ENCODE data around the gene CLHC1. TPM values are rescaled to one million over a fixed set of nuclear protein-coding genes. Genes with fewer than 3 reads are reported as not detected.
"Not testable (repeated sequence)": the region's sequence is repeated elsewhere in the genome, so short reads cannot be mapped to it uniquely, and the experiment has no call there.

Gene CLHC1
- polyA plus RNA-seq, 4 donors, result 3.2 to 16.2 (median 3.5) TPM

- H3K36me3 ChIP-seq (ENCODE audit: control insufficient read depth in 3 of 3, insufficient read depth in 2 of 3, low read depth in 1 of 3, low read length in 3 of 3), result peaks cover 0 to 21% (median 0%) of the 10 kb centered on the region in 3 donors
- DNase-seq (no peak), FAIRE-seq (no peak)
- 89 to 100% (median 100%) methylated on average over 1 of the region's 1 CpG for WGBS, 3 donors
- no peaks in the 10 kb centered on the region for H3K27me3 ChIP-seq (ENCODE audit: control insufficient read depth in 3 of 3, insufficient read depth in 3 of 3, low read length in 3 of 3)
- H3K4me3 ChIP-seq (ENCODE audit: low read depth in 1 of 3, low read length in 3 of 3), result no peak overlapping the region
- no peak overlapping the region for H3K27ac ChIP-seq (ENCODE audit: low read depth in 1 of 3, low read length in 2 of 3)
- H3K9me3 ChIP-seq (ENCODE audit: control insufficient read depth in 2 of 2, insufficient read depth in 1 of 2, low read depth in 1 of 2, low read length in 1 of 2), result peaks cover 0 to 14% of the 10 kb centered on the region in 2 donors
- H3K4me1 ChIP-seq (ENCODE audit: control insufficient read depth in 3 of 3, insufficient read depth in 2 of 3, low read depth in 1 of 3, low read length in 2 of 3), result no peaks in the 10 kb centered on the region
Measured at GRCh38 chr2:55200416-55200815, 31.7 kb downstream of the CLHC1 start.

GRCh38 chr2:55196526-55196925 is 35.6 kb downstream of the CLHC1 start:
- peaks cover 0 to 12% of the 10 kb centered on the region in 2 donors for H3K9me3 ChIP-seq (ENCODE audit: control insufficient read depth in 2 of 2, insufficient read depth in 1 of 2, low read depth in 1 of 2, low read length in 1 of 2)
- FAIRE-seq (no peak), DNase-seq (no peak)
- no peak overlapping the region for H3K27ac ChIP-seq (ENCODE audit: low read depth in 1 of 3, low read length in 2 of 3)
- no peak overlapping the region for H3K4me3 ChIP-seq (ENCODE audit: low read depth in 1 of 3, low read length in 3 of 3)
- WGBS, 3 donors, result 94 to 98% (median 97%) methylated on average over 2 of the region's 2 CpGs
- H3K27me3 ChIP-seq (ENCODE audit: control insufficient read depth in 3 of 3, insufficient read depth in 3 of 3, low read length in 3 of 3), result no peaks in the 10 kb centered on the region
- no peaks in the 10 kb centered on the region for H3K4me1 ChIP-seq (ENCODE audit: control insufficient read depth in 3 of 3, insufficient read depth in 2 of 3, low read depth in 1 of 3, low read length in 2 of 3)
- H3K36me3 ChIP-seq (ENCODE audit: control insufficient read depth in 3 of 3, insufficient read depth in 2 of 3, low read depth in 1 of 3, low read length in 3 of 3), result peaks cover 0 to 19% (median 0%) of the 10 kb centered on the region in 3 donors

GRCh38 chr2:55191888-55192287 is 40.2 kb downstream of the CLHC1 start:
- not testable (repeated sequence) for DNase-seq; H3K4me3 ChIP-seq (ENCODE audit: low read depth in 1 of 3, low read length in 3 of 3); H3K27ac ChIP-seq (ENCODE audit: low read depth in 1 of 3, low read length in 2 of 3); H3K9me3 ChIP-seq (ENCODE audit: control insufficient read depth in 2 of 2, insufficient read depth in 1 of 2, low read depth in 1 of 2, low read length in 1 of 2); H3K27me3 ChIP-seq (ENCODE audit: control insufficient read depth in 3 of 3, insufficient read depth in 3 of 3, low read length in 3 of 3); H3K4me1 ChIP-seq (ENCODE audit: control insufficient read depth in 3 of 3, insufficient read depth in 2 of 3, low read depth in 1 of 3, low read length in 2 of 3); FAIRE-seq
- WGBS, 3 donors, result 96 to 99% (median 97%) methylated on average over 2 of the region's 2 CpGs
- peaks cover 0 to 12% (median 0%) of the 10 kb centered on the region in 3 donors for H3K36me3 ChIP-seq (ENCODE audit: control insufficient read depth in 3 of 3, insufficient read depth in 2 of 3, low read depth in 1 of 3, low read length in 3 of 3)

- not testable (repeated sequence) for FAIRE-seq; H3K36me3 ChIP-seq (ENCODE audit: control insufficient read depth in 3 of 3, insufficient read depth in 2 of 3, low read depth in 1 of 3, low read length in 3 of 3)
- WGBS, 3 donors, result 88 to 98% (median 90%) methylated on average over 8 of the region's 8 CpGs
Measured at GRCh38 chr2:55186837-55187236, 45.3 kb downstream of the CLHC1 start.

GRCh38 chr2:55180374-55180773 is 51.7 kb downstream of the CLHC1 start:
- Histone ChIP-seq H3K4me3 (ENCODE audit: low read depth in 1 of 3, low read length in 3 of 3) (no peak overlapping the region), H3K9me3 (ENCODE audit: control insufficient read depth in 2 of 2, insufficient read depth in 1 of 2, low read depth in 1 of 2, low read length in 1 of 2) (peaks cover 0 to 3% of the 10 kb centered on the region in 2 donors), H3K27me3 (ENCODE audit: control insufficient read depth in 3 of 3, insufficient read depth in 3 of 3, low read length in 3 of 3) (no peaks in the 10 kb centered on the region), H3K4me1 (ENCODE audit: control insufficient read depth in 3 of 3, insufficient read depth in 2 of 3, low read depth in 1 of 3, low read length in 2 of 3) (no peaks in the 10 kb centered on the region), H3K36me3 (ENCODE audit: control insufficient read depth in 3 of 3, insufficient read depth in 2 of 3, low read depth in 1 of 3, low read length in 3 of 3) (peaks cover 0 to 8% (median 0%) of the 10 kb centered on the region in 3 donors), H3K27ac (ENCODE audit: low read depth in 1 of 3, low read length in 2 of 3) (no peak overlapping the region)
- 28 to 56% (median 39%) methylated on average over 2 of the region's 2 CpGs for WGBS, 3 donors
- FAIRE-seq (no peak), DNase-seq (no peak)

More at GRCh38 chr2:55186837-55187236, 45.3 kb downstream of the CLHC1 start:
- H3K27ac ChIP-seq (ENCODE audit: low read depth in 1 of 3, low read length in 2 of 3); H3K4me3 ChIP-seq (ENCODE audit: low read depth in 1 of 3, low read length in 3 of 3); H3K27me3 ChIP-seq (ENCODE audit: control insufficient read depth in 3 of 3, insufficient read depth in 3 of 3, low read length in 3 of 3); H3K9me3 ChIP-seq (ENCODE audit: control insufficient read depth in 2 of 2, insufficient read depth in 1 of 2, low read depth in 1 of 2, low read length in 1 of 2); DNase-seq; H3K4me1 ChIP-seq (ENCODE audit: control insufficient read depth in 3 of 3, insufficient read depth in 2 of 3, low read depth in 1 of 3, low read length in 2 of 3): not testable (repeated sequence)

- no peak for FAIRE-seq
- Histone ChIP-seq H3K36me3 (ENCODE audit: control insufficient read depth in 3 of 3, insufficient read depth in 2 of 3, low read depth in 1 of 3, low read length in 3 of 3) (peaks cover 0 to 5% (median 0%) of the 10 kb centered on the region in 3 donors), H3K4me1 (ENCODE audit: control insufficient read depth in 3 of 3, insufficient read depth in 2 of 3, low read depth in 1 of 3, low read length in 2 of 3) (no peaks in the 10 kb centered on the region), H3K27me3 (ENCODE audit: control insufficient read depth in 3 of 3, insufficient read depth in 3 of 3, low read length in 3 of 3) (no peaks in the 10 kb centered on the region), H3K27ac (ENCODE audit: low read depth in 1 of 3, low read length in 2 of 3) (no peak overlapping the region), H3K4me3 (ENCODE audit: low read depth in 1 of 3, low read length in 3 of 3) (no peak overlapping the region), H3K9me3 (ENCODE audit: control insufficient read depth in 2 of 2, insufficient read depth in 1 of 2, low read depth in 1 of 2, low read length in 1 of 2) (no peaks in the 10 kb centered on the region)
- no peak for DNase-seq
- WGBS, 3 donors, result 8 to 16% (median 11%) methylated on average over 1 of the region's 1 CpG
Measured at GRCh38 chr2:55176094-55176415, 56.0 kb downstream of the CLHC1 start.

- H3K4me1 ChIP-seq (ENCODE audit: control insufficient read depth in 3 of 3, insufficient read depth in 2 of 3, low read depth in 1 of 3, low read length in 2 of 3), result no peaks in the 10 kb centered on the region
- 26 to 32% (median 28%) methylated on average over 5 of the region's 5 CpGs for WGBS, 3 donors
- H3K4me3 ChIP-seq (ENCODE audit: low read depth in 1 of 3, low read length in 3 of 3), result no peak overlapping the region
- peaks cover 0 to 3% (median 0%) of the 10 kb centered on the region in 3 donors for H3K36me3 ChIP-seq (ENCODE audit: control insufficient read depth in 3 of 3, insufficient read depth in 2 of 3, low read depth in 1 of 3, low read length in 3 of 3)
- no peaks in the 10 kb centered on the region for H3K27me3 ChIP-seq (ENCODE audit: control insufficient read depth in 3 of 3, insufficient read depth in 3 of 3, low read length in 3 of 3)
- no peak overlapping the region for H3K27ac ChIP-seq (ENCODE audit: low read depth in 1 of 3, low read length in 2 of 3)
- DNase-seq, result peak; percentile 52 to 57
- no peaks in the 10 kb centered on the region for H3K9me3 ChIP-seq (ENCODE audit: control insufficient read depth in 2 of 2, insufficient read depth in 1 of 2, low read depth in 1 of 2, low read length in 1 of 2)
- FAIRE-seq, result no peak
Measured at GRCh38 chr2:55175254-55176093, 56.6 kb downstream of the CLHC1 start.

GRCh38 chr2:55173438-55174054 is 58.5 kb downstream of the CLHC1 start:
- H3K27ac ChIP-seq (ENCODE audit: low read depth in 1 of 3, low read length in 2 of 3), result no peak overlapping the region
- H3K27me3 ChIP-seq (ENCODE audit: control insufficient read depth in 3 of 3, insufficient read depth in 3 of 3, low read length in 3 of 3), result no peaks in the 10 kb centered on the region
- H3K9me3 ChIP-seq (ENCODE audit: control insufficient read depth in 2 of 2, insufficient read depth in 1 of 2, low read depth in 1 of 2, low read length in 1 of 2), result no peaks in the 10 kb centered on the region
- FAIRE-seq, result no peak
- no peak for DNase-seq
- peaks cover 0 to 3% (median 0%) of the 10 kb centered on the region in 3 donors for H3K36me3 ChIP-seq (ENCODE audit: control insufficient read depth in 3 of 3, insufficient read depth in 2 of 3, low read depth in 1 of 3, low read length in 3 of 3)
- H3K4me3 ChIP-seq (ENCODE audit: low read depth in 1 of 3, low read length in 3 of 3), result no peak overlapping the region
- no peaks in the 10 kb centered on the region for H3K4me1 ChIP-seq (ENCODE audit: control insufficient read depth in 3 of 3, insufficient read depth in 2 of 3, low read depth in 1 of 3, low read length in 2 of 3)
- 75 to 84% (median 81%) methylated on average over 2 of the region's 2 CpGs for WGBS, 3 donors
